Endothelial cell of umbilical vein (primary cell): ENCODE results near the gene CHMP1B. TPM values are rescaled to one million over a fixed set of nuclear protein-coding genes. Genes with fewer than 3 reads are reported as not detected.

Experiments
- BruUV-seq: library from RNA; stranded (reverse); fragments of 400-500 nt; replicated peaks from 2 replicates; lab custom pipeline; 2021; lab: Mats Ljungman, UMichigan
- CTCF ChIA-PET: fragments of 300-600, 350-600 bp; sonication (Branson Sonifier 250); formaldehyde crosslinking; loops from one replicate; lab custom pipeline; 2021; ENCODE audit warnings: antibody characterized with exemption, inconsistent platforms; lab: Charles Lee
- POLR2A ChIA-PET: fragments of 300-600, 350-600 bp; sonication (Branson Sonifier 250); formaldehyde crosslinking; loops from one replicate; lab custom pipeline; 2021; ENCODE audit warnings: antibody characterized with exemption, inconsistent platforms; lab: Charles Lee
- DNase-seq: peaks from one replicate; pipeline ENCODE4 v3.0.0-alpha.2; 2011; ENCODE audit warnings: low read depth, low spot score
- FAIRE-seq: peaks from 2 replicates; lab custom pipeline; 2011; peaks lifted over from hg19 to GRCh38; lab: Jason Lieb, UNC
- H2AFZ ChIP-seq: 2 replicates; pipeline ENCODE4 v1.6.0; 2012; ENCODE audit warnings: low read depth, low read length, control low read depth, inconsistent platforms
- H3K27ac ChIP-seq: 2 replicates; pipeline ENCODE4 v1.5.1; 2011; ENCODE audit warnings: low read depth, mild to moderate bottlenecking, control low read depth, low read length, moderate library complexity; ENCODE audit not compliant: insufficient read depth
- H3K27me3 ChIP-seq, 2 experiments: 2 replicates each; pipeline versions ENCODE4 v1.6.0 to v1.6.1; 2011; ENCODE audit warnings: low read length in 2 of 2, mixed read lengths in 1 of 2; ENCODE audit not compliant: control insufficient read depth in 2 of 2, insufficient read depth in 2 of 2
- H3K36me3 ChIP-seq, 2 experiments: 2 replicates in 1 of 2; 3 replicates in 1 of 2; pipeline ENCODE4 v1.5.1; 2011; ENCODE audit warnings: low read length in 2 of 2, mild to moderate bottlenecking in 1 of 2, moderate library complexity in 1 of 2; ENCODE audit not compliant: control insufficient read depth in 2 of 2, insufficient read depth in 2 of 2; ENCODE audit errors: extremely low read depth in 1 of 2
- H3K4me1 ChIP-seq: 3 replicates; pipeline ENCODE4 v1.5.1; 2011; ENCODE audit warnings: mild to moderate bottlenecking, low read length; ENCODE audit not compliant: control insufficient read depth, insufficient read depth; ENCODE audit errors: extremely low read depth
- H3K4me2 ChIP-seq: 2 replicates; pipeline ENCODE4 v1.6.1; 2011; ENCODE audit warnings: low read length, control low read depth, mixed read lengths; ENCODE audit not compliant: insufficient read depth
- H3K4me3 ChIP-seq, 3 experiments: fragments of 200-600 bp in 1 of 3; sonication (generic), shearing (Covaris generic) in 1 of 3; replicated peaks in 1 of 3; 2 replicates each; pipeline ENCODE4 v1.5.1; 2011 to 2016; ENCODE audit warnings: control low read depth in 3 of 3, low read length in 3 of 3, mild to moderate bottlenecking in 2 of 3, inconsistent platforms in 1 of 3, low read depth in 1 of 3, moderate library complexity in 1 of 3; ENCODE audit not compliant: insufficient read depth in 1 of 3
- H3K79me2 ChIP-seq: 2 replicates; pipeline ENCODE4 v1.6.0; 2012; ENCODE audit warnings: low read length, inconsistent platforms; ENCODE audit not compliant: control insufficient read depth, insufficient read depth
- H3K9ac ChIP-seq: replicated peaks from 2 replicates; pipeline ENCODE3; 2011; ENCODE audit warnings: low read length, control low read depth; ENCODE audit not compliant: insufficient read depth; ENCODE audit errors: extremely low read depth
- H3K9me1 ChIP-seq: replicated peaks from 3 replicates; pipeline ENCODE4 v1.6.0; 2011; ENCODE audit warnings: mild to moderate bottlenecking, low read length; ENCODE audit not compliant: control insufficient read depth, insufficient read depth; ENCODE audit errors: extremely low read depth
- H3K9me3 ChIP-seq: replicated peaks from 2 replicates; pipeline ENCODE4 v1.5.1; 2012; ENCODE audit warnings: low read length, inconsistent platforms; ENCODE audit not compliant: control insufficient read depth, insufficient read depth
- H4K20me1 ChIP-seq: replicated peaks from 2 replicates; pipeline ENCODE3; 2011; ENCODE audit warnings: mild to moderate bottlenecking, low read length; ENCODE audit not compliant: control insufficient read depth, insufficient read depth; ENCODE audit errors: extremely low read depth
- EZH2 ChIP-seq: IDR thresholded peaks from 2 replicates; pipeline ENCODE4 v1.6.1; 2012; ENCODE audit warnings: borderline replicate concordance, low read depth, mild to moderate bottlenecking, moderate library complexity, low read length, inconsistent platforms; ENCODE audit not compliant: severe bottlenecking
- FOS ChIP-seq: IDR thresholded peaks from 2 replicates; pipeline ENCODE4 v1.6.1; 2011; ENCODE audit warnings: mild to moderate bottlenecking, low read length, moderate library complexity, borderline replicate concordance; ENCODE audit not compliant: insufficient read depth
- GATA2 ChIP-seq: IDR thresholded peaks from 2 replicates; pipeline ENCODE4 v1.7.0; 2011; ENCODE audit warnings: low read depth, mild to moderate bottlenecking, moderate library complexity, mixed read lengths, low read length; ENCODE audit not compliant: insufficient read length, insufficient read depth
- JUN ChIP-seq: IDR thresholded peaks from 2 replicates; pipeline ENCODE4 v1.6.1; 2011; ENCODE audit warnings: borderline replicate concordance, low read depth; ENCODE audit not compliant: insufficient read length, insufficient read depth
- MYC ChIP-seq: IDR thresholded peaks from one replicate; pipeline ENCODE4 v1.6.1; 2011; ENCODE audit warnings: mild to moderate bottlenecking, low read depth, low read length
- POLR2A ChIP-seq: IDR thresholded peaks from 2 replicates; pipeline ENCODE4 v1.6.1; 2012; ENCODE audit warnings: low read depth, mild to moderate bottlenecking, control low read depth, low read length
- POLR2AphosphoS5 ChIP-seq: IDR thresholded peaks from 2 replicates; pipeline ENCODE4 v1.6.1; 2012; ENCODE audit warnings: low read depth, mild to moderate bottlenecking, control low read depth, low read length, moderate library complexity; ENCODE audit not compliant: insufficient read depth
- dilution Hi-C: fragments of 300-500 bp; cut with MboI; formaldehyde crosslinking; loops from one replicate; pipeline ENCODE4 v1.15.0; 2019; ENCODE audit warnings: low sequenced_read_pairs; ENCODE audit not compliant: extremely low pct_ligation_motif_present
- intact Hi-C: fragments of 100-400 bp; cut with micrococcal nuclease; formaldehyde crosslinking; loops from one replicate; pipeline ENCODE4 v1.10.0; 2022
- polyA plus RNA-seq, 4 experiments: library from polyadenylated mRNA; depleted of rRNA in 3 of 4; stranded (reverse) in 3 of 4; unstranded in 1 of 4; fragments of >200 nt; gene quantifications; 2 replicates each; pipeline versions ENCODE4 v1.2.1 to v1.2.3, GENCODE V29; 2011 to 2012; ENCODE audit warnings: missing spikeins in 1 of 4
- total RNA-seq: library from RNA; stranded (reverse); gene quantifications from 2 replicates; pipeline ENCODE4 v1.2.3, GENCODE V29; 2021
- TF ChIP-seq, protein P1 (sequence below): IDR thresholded peaks from 2 replicates; pipeline ENCODE4 v1.6.1; 2011; ENCODE audit not compliant: insufficient read depth, insufficient read length
- TF ChIP-seq, protein P2 (sequence below), 2 donors: IDR thresholded peaks; 1 replicate in 1 of 2; 2 replicates in 1 of 2; pipeline ENCODE4 v1.5.1; 2011; ENCODE audit warnings: low read length in 2 of 2, mild to moderate bottlenecking in 2 of 2, moderate library complexity in 2 of 2, control low read depth in 1 of 2, inconsistent platforms in 1 of 2, low read depth in 1 of 2; ENCODE audit not compliant: insufficient read depth in 1 of 2; ENCODE audit errors: extremely low read depth in 1 of 2

Gene CHMP1B
- total and polyA plus RNA-seq, 2 donors (not counting 3 experiments of a cell fraction or from before 2014, with no cell fraction given), result 24.0 to 27.0 TPM

DNA sequence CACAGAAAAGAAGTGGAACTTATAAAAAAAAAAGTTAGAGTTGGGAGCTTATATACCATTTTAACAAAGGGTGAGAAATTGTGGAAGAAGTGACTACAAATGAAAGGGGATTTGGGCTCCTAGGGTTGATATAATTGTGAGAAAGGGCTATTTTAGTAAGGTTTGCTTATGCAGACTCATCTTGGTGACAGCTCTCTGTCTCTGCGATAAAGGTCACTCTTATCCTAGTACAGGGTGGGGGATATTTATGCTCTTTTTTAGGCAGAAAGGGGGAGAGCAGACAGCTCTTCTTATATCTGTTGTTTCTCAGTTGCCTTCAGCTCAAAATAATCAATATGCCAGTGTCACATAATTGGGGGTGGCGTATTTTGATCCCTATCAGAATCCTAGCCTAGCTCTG, 31.3 kb upstream of the CHMP1B start:
- no peak for FAIRE-seq
- no peak overlapping the region for H3K4me2 ChIP-seq
- H2AFZ ChIP-seq, result no peak overlapping the region
- TF ChIP-seq POLR2AphosphoS5 (no peak), GATA2 (no peak), FOS (no peak), EZH2 (no peak), MYC (no peak), POLR2A (no peak), JUN (no peak)
- TF ChIP-seq, protein P1, sequence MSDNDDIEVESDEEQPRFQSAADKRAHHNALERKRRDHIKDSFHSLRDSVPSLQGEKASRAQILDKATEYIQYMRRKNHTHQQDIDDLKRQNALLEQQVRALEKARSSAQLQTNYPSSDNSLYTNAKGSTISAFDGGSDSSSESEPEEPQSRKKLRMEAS, result no peak
- TF ChIP-seq, protein P2, sequence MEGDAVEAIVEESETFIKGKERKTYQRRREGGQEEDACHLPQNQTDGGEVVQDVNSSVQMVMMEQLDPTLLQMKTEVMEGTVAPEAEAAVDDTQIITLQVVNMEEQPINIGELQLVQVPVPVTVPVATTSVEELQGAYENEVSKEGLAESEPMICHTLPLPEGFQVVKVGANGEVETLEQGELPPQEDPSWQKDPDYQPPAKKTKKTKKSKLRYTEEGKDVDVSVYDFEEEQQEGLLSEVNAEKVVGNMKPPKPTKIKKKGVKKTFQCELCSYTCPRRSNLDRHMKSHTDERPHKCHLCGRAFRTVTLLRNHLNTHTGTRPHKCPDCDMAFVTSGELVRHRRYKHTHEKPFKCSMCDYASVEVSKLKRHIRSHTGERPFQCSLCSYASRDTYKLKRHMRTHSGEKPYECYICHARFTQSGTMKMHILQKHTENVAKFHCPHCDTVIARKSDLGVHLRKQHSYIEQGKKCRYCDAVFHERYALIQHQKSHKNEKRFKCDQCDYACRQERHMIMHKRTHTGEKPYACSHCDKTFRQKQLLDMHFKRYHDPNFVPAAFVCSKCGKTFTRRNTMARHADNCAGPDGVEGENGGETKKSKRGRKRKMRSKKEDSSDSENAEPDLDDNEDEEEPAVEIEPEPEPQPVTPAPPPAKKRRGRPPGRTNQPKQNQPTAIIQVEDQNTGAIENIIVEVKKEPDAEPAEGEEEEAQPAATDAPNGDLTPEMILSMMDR (IDR thresholded peaks at IDR 0.05; ENCODE audit: extremely low read depth in 1 of 2, insufficient read depth in 1 of 2, low read depth in 1 of 2, low read length in 2 of 2), result no peak
- CTCF ChIA-PET, result interaction anchor here (0.9 to 1.5 kb wide), 2 partner anchors 20 to 118 kb away, joined by 3 read pairs; no protein-coding TSS in a partner anchor
- no peak overlapping the region for H3K4me3 ChIP-seq
- dilution Hi-C loops, result no loop called here
- POLR2A ChIA-PET, result no interaction called here
- no peak for DNase-seq
- no peaks in the 10 kb centered on the region for H3K36me3 ChIP-seq
- no TSS peak for BruUV-seq
- H3K9ac ChIP-seq, result no peak overlapping the region
- H3K4me1 ChIP-seq, result no peaks in the 10 kb centered on the region
- no peaks in the 10 kb centered on the region for H3K9me1 ChIP-seq
- H4K20me1 ChIP-seq, result no peaks in the 10 kb centered on the region
- H3K9me3 ChIP-seq, result no peaks in the 10 kb centered on the region
- H3K79me2 ChIP-seq, result no peaks in the 10 kb centered on the region
- intact Hi-C loops, result no loop called here
- no peak overlapping the region for H3K27ac ChIP-seq
- H3K27me3 ChIP-seq, result no peaks in the 10 kb centered on the region
